ENCODE data around the gene APBB3. TPM values are rescaled to one million over a fixed set of nuclear protein-coding genes. Genes with fewer than 3 reads are reported as not detected.
"Not testable (repeated sequence)": the region's sequence is repeated elsewhere in the genome, so short reads cannot be mapped to it uniquely, and the experiment has no call there.

The APBB3 gene
- total RNA-seq, 2 donors from 2014 or later = 19.6 to 26.5 TPM

- DNase-seq = no peak
- intact Hi-C loops (cut with DNase I, micrococcal nuclease) = no loop called here
- ATAC-seq = peak; percentile 85
Observed at GRCh38 chr5:140587495-140587894, 23.1 kb upstream of the APBB3 start.

DNA sequence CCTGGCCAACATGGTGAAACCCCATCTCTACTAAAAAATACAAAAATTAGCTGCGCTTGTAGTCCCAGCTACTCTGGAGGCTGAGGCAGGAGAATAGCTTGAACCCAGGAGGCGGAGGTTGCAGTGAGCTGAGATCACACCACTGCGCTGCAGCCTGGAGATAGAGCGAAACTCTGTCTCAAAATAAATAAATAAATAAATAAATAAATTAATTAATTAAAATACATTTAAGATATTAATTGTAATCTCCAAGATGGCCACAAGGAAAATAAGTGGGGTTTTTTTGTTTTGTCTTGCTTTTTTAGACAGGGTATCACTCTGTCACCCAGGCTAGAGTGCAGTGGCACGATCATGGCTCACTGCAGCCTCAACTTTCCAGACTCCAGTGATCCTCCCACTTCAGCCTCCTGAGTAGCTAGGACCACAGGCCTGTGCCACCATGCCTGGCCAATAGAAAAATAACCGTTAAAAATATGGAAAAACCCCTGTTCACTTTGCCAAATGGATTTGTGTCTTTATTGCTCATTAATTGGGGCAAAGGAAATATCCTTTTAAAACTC, 14.9 kb upstream of the APBB3 start:
- intact Hi-C loops (cut with DNase I, micrococcal nuclease) = loop anchor here (10.0 kb wide), 1 partner anchor 56 kb away; the partner anchor contains the start of genes CD14 (in 2 of the 2) and TMCO6 (in 2 of the 2)
- not testable (repeated sequence) for ATAC-seq, DNase-seq

- ATAC-seq (peak; percentile 80), DNase-seq (no peak)
- intact Hi-C loops (cut with DNase I, micrococcal nuclease) = loop anchor here (10.0 kb wide), 1 partner anchor 58 kb away; the partner anchor contains the start of genes CD14 (in 2 of the 2) and TMCO6 (in 2 of the 2)
Observed at GRCh38 chr5:140576776-140577201, 12.4 kb upstream of the APBB3 start.

GRCh38 chr5:140575309-140575708, 10.9 kb upstream of the APBB3 start:
- intact Hi-C loops (cut with DNase I, micrococcal nuclease) = loop anchor here (10.0 kb wide), 1 partner anchor 59 kb away; the partner anchor contains the start of genes CD14 (in 2 of the 2) and TMCO6 (in 2 of the 2)
- DNase-seq = peak; percentile 67 to 76
- peak; percentile 89 for ATAC-seq

DNA sequence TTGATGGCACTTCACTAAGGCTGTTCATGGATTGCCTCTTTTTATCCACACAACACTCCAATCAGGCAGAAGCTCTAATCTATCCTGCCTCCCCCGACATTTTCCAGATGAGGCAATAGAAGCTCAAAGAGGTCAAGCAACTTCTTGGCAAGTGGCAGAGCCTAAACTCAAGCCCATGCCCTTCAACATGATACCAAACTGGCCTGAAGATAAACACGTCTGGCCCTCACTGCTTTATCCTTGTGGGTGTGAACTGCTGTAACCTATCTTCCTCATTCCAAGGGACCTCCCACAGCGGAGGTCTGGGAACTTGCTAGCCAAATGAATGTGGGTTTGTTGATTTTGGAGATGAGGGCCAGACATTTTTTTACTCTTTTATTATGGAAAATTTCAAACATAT, 9.8 kb upstream of the APBB3 start:
- ATAC-seq (peak; percentile 44), DNase-seq (no peak)
- intact Hi-C loops (cut with DNase I, micrococcal nuclease) = loop anchor here (10.0 kb wide), 1 partner anchor 61 kb away; the partner anchor contains the start of genes CD14 (in 2 of the 2) and TMCO6 (in 2 of the 2)

- intact Hi-C loops (cut with DNase I, micrococcal nuclease) = loop anchor here (10.0 kb wide), 1 partner anchor 61 kb away; the partner anchor contains the start of genes CD14 (in 2 of the 2) and TMCO6 (in 2 of the 2)
- ATAC-seq (no peak), DNase-seq (no peak)
Observed at GRCh38 chr5:140573683-140574082, 9.3 kb upstream of the APBB3 start.

DNA sequence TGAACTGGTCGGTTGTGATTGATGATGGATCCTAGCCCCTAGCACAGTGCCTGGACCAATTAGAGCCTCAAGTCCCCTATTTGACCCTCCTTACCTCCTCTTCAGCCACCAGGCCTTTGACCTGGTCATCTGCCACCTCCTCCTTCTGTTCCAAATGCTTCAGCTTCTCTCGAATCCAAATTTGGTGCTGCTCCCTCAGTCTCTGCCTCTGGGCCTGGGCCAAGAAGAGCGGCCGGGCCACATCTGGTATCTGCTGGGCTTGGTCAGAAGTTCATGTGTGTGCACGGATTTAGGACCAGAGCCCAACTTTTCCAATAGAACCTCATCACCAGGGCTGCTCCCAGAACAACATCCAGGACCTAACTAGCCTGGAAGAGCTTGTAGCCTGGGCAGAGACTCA, 6.7 kb upstream of the APBB3 start:
- intact Hi-C loops (cut with DNase I, micrococcal nuclease) = loop anchor here (10.0 kb wide), 1 partner anchor 64 kb away; the partner anchor contains the start of genes CD14 (in 2 of the 2) and TMCO6 (in 2 of the 2)
- no peak for ATAC-seq
- no peak for DNase-seq

GRCh38 chr5:140570488-140570887, 6.1 kb upstream of the APBB3 start:
- no peak for DNase-seq
- no peak for ATAC-seq
- intact Hi-C loops (cut with DNase I, micrococcal nuclease) = loop anchor here (10.0 kb wide), 1 partner anchor 64 kb away; the partner anchor contains the start of genes CD14 (in 2 of the 2) and TMCO6 (in 2 of the 2)

DNA sequence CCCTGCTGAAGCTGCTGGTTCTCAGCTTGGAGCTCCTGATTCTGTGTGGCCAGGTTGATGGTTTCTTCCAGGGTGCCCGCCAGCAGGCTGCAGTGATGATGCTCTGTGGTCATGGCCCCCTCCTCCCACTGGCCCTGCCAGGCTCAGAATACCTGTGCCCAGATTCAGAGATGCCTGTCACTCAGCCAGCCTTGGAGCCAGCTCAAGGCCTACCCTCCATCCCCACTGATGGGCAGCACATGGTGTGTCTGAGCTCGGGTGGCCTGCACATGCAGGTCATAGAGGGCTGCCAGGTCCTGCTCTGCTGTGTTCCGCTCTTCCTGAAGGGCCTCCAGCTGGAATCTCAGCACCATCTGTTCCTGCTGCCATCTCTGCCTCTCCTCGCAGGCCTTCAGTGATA, 5.7 kb upstream of the APBB3 start:
- intact Hi-C loops (cut with DNase I, micrococcal nuclease) = loop anchor here (10.0 kb wide), 1 partner anchor 65 kb away; the partner anchor contains the start of genes CD14 (in 2 of the 2) and TMCO6 (in 2 of the 2)
- no peak for DNase-seq
- no peak for ATAC-seq

- intact Hi-C loops (cut with DNase I, micrococcal nuclease) = no loop called here
- DNase-seq (no peak), ATAC-seq (no peak)
Observed at GRCh38 chr5:140569197-140569596, 4.8 kb upstream of the APBB3 start.

- ATAC-seq = no peak
- intact Hi-C loops (cut with DNase I, micrococcal nuclease) = no loop called here
- no peak for DNase-seq
Observed at GRCh38 chr5:140568443-140569063, 4.2 kb upstream of the APBB3 start.

DNA sequence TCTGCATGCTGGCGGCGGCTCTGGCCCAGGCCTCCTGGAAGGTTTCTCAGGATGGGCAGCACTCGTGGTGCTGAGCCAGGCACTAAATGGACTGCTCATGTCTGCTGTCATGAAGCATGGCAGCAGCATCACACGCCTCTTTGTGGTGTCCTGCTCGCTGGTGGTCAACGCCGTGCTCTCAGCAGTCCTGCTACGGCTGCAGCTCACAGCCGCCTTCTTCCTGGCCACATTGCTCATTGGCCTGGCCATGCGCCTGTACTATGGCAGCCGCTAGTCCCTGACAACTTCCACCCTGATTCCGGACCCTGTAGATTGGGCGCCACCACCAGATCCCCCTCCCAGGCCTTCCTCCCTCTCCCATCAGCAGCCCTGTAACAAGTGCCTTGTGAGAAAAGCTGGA, 3.5 kb upstream of the APBB3 start:
- ATAC-seq (no peak), DNase-seq (no peak)
- intact Hi-C loops (cut with DNase I, micrococcal nuclease) = no loop called here

DNA sequence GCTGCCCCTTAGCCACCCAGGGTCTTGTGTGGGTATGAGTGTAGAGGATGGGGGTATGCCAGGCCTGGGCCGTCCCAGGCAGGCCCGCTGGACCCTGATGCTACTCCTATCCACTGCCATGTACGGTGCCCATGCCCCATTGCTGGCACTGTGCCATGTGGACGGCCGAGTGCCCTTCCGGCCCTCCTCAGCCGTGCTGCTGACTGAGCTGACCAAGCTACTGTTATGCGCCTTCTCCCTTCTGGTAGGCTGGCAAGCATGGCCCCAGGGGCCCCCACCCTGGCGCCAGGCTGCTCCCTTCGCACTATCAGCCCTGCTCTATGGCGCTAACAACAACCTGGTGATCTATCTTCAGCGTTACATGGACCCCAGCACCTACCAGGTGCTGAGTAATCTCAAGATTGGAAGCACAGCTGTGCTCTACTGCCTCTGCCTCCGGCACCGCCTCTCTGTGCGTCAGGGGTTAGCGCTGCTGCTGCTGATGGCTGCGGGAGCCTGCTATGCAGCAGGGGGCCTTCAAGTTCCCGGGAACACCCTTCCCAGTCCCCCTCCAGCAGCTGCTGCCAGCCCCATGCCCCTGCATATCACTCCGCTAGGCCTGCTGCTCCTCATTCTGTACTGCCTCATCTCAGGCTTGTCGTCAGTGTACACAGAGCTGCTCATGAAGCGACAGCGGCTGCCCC, 2.9 kb upstream of the APBB3 start:
- intact Hi-C loops (cut with DNase I, micrococcal nuclease) = no loop called here
- DNase-seq (no peak), ATAC-seq (no peak)

DNA sequence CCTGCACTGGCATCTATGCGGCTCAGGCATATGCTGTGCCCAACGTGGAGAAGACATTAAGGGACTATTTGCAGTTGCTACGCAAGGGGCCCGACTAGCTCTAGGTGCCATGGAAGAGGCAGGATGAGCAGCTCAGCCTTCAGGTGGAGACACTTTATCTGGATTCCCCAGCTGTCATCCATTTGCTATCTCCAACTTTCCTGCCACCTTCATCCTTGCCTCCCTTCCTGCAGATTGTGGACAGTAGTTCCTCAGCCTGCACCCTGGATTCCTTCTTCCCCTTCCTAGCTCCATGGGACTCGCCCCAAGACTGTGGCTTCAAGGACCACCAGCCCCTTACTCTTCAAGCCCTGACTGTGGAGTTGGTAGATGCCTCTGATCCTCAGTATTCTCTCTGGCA, 2.3 kb upstream of the APBB3 start:
- no peak for DNase-seq
- ATAC-seq = no peak
- intact Hi-C loops (cut with DNase I, micrococcal nuclease) = no loop called here

DNA sequence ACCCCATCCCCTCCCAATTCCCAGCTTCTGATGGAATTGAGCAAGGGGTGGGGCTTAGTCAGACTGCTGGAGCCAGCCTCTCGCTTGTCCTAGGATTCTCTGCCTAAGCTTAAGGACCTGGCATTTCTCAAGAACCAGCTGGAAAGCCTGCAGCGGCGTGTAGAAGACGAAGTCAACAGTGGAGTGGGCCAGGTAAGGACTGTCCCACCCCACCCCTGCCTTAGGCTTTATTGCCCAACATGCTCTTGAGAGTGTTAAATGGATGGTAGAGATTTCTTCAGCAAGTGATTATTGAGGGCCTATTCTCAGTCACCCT, 1.3 kb upstream of the APBB3 start:
- intact Hi-C loops (cut with DNase I, micrococcal nuclease) = no loop called here
- no peak for ATAC-seq
- no peak for DNase-seq

DNA sequence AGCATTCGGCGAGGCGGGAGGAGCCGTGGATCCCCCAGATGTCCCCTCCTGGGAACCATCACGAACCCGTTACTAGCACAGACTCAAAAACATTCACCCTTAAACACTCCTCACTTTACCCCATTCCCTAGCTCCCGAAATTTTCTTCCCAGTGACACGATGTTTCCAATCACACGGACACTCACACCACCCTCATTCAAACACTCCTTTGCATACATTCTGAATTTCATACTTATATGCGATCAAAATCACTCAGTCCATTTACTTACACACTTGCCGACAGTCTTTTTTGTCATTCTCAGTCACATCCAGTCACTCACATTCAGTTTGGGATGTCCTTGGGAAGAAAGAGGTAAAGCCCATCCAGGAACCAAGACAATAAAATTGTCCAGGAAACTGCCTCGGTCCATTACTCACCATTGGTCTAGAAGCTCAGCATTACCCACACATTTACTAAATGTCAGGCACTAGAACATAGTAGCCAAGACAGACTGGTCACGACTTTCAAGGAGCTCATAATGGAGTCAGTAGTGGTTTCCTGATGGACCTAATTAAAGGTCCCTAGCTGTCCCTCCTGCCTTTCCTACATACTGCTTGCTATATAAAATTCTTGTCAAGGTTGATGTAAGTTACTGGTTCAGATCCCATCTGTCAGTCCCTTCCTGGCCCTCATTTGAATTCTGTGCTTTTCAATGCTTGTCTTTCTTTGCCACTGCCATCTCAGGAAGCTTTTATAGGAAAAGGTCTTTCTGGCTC, 804 bp upstream of the APBB3 start:
- intact Hi-C loops (cut with DNase I, micrococcal nuclease) = no loop called here
- ATAC-seq (peak; percentile 12), DNase-seq (no peak)

- intact Hi-C loops (cut with DNase I, micrococcal nuclease) = no loop called here
- ATAC-seq (no peak), DNase-seq (peak in 1 of 2 donors; percentile 43)
Observed at GRCh38 chr5:140563596-140563995, 802 bp downstream of the APBB3 start.

DNA sequence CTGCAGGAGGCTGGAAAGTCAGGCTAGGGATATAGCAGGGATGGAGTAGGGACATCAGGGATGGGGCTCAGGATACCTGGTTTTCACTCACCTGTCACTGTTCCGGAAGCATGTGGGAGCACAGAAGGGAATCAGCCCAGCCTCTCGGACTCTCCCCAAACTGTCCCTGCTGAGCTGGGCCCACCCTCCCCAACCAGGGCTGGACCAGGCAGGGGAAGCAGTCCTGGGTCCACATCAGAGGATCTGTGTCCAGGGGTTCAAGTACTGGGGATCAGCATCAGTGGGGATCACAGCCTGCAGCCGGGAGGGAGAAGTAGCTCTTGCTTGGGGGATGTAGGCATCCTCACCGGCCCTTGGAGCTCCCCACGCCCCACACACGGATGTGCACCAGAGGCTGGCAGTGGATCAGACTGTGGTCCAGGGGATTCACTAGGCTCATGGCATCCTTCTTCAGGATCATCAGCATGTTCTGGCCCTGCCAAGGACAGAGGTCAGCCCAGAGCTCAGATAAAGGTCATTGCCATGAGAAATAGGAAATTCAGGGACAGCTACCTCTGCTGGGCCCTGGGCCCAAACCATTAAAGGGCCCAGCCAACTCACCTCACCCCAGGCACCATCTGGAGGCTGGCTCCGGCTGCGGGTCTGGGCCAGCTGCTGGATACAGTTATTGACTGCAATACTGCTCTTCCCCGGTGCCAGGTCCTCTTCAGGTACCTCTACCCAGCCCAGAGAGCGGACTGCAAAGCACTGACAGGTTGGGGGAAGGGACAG, 2.5 kb downstream of the APBB3 start:
- intact Hi-C loops (cut with DNase I, micrococcal nuclease) = no loop called here
- DNase-seq = no peak
- ATAC-seq = no peak

Data from left colon (tissue), 2 donors.